ENCODE results near the gene HBG1.

DNA sequence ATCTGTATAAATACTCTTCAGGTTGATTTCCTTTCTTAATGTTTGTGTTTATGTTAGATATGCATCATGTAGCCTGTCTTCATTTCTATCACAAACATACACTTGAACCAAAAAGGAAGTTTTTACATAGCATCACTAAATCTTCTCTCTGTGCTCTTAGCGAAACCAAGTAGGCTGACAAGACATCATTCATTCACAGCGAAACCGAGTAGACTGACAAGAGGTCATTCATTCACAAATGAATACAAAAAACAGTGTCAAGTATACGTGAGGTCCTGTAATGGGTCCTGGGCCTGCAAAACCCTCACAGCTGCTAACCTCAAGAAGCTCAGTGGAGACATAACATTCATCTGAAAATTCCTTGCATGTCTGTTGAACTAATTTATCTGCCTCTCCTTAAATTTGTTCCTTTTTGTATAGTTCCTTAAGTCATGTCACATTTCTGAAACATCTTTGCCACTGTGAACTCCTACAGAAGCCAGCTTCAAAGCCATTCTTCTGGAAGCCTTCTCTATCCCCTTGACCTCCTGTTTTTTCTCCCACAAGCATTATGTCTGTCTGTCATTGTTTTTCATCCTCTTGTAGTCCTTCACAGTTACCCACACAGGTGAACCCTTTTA, 29.9 kb upstream of the HBG1 start:
- TF ChIP-seq, protein P1, sequence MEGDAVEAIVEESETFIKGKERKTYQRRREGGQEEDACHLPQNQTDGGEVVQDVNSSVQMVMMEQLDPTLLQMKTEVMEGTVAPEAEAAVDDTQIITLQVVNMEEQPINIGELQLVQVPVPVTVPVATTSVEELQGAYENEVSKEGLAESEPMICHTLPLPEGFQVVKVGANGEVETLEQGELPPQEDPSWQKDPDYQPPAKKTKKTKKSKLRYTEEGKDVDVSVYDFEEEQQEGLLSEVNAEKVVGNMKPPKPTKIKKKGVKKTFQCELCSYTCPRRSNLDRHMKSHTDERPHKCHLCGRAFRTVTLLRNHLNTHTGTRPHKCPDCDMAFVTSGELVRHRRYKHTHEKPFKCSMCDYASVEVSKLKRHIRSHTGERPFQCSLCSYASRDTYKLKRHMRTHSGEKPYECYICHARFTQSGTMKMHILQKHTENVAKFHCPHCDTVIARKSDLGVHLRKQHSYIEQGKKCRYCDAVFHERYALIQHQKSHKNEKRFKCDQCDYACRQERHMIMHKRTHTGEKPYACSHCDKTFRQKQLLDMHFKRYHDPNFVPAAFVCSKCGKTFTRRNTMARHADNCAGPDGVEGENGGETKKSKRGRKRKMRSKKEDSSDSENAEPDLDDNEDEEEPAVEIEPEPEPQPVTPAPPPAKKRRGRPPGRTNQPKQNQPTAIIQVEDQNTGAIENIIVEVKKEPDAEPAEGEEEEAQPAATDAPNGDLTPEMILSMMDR (conservative IDR thresholded peaks at IDR 0.05; ENCODE audit: low read length) = no peak
- TF ChIP-seq EZH2phosphoT487 (IDR thresholded peaks at IDR 0.05; ENCODE audit: borderline replicate concordance) = no peak

Measured in Loucy (cell line).